AG08396 (cell line): ENCODE results near the gene RAD23B.

Experiments
- DNase-seq: peaks from one replicate; pipeline ENCODE4 v3.0.0; 2012; ENCODE audit warnings: low spot score, mixed read lengths

The RAD23B gene

GRCh38 chr9:107336718-107337360 is 53.8 kb downstream of the RAD23B start:
- peak; percentile 55 for DNase-seq

- DNase-seq = no peak
These were observed 54.9 kb downstream of the RAD23B start for GRCh38 chr9:107337676-107338590.

GRCh38 chr9:107338911-107339659 is 56.0 kb downstream of the RAD23B start:
- no peak for DNase-seq

GRCh38 chr9:107340920-107341632 is 58.0 kb downstream of the RAD23B start:
- DNase-seq = peak; percentile 74

GRCh38 chr9:107342476-107343161 is 59.5 kb downstream of the RAD23B start:
- DNase-seq = no peak

- DNase-seq = no peak
These were observed 62.2 kb downstream of the RAD23B start for GRCh38 chr9:107345327-107345726.

GRCh38 chr9:107348836-107349235 is 65.8 kb downstream of the RAD23B start:
- no peak for DNase-seq

- no peak for DNase-seq
These were observed 67.4 kb downstream of the RAD23B start for GRCh38 chr9:107350443-107350842.

- DNase-seq = no peak
These were observed 68.4 kb downstream of the RAD23B start for GRCh38 chr9:107351382-107352045.

- DNase-seq = no peak
These were observed 72.3 kb downstream of the RAD23B start for GRCh38 chr9:107355394-107355793.

- DNase-seq = no peak
These were observed 75.9 kb downstream of the RAD23B start for GRCh38 chr9:107358986-107359385.

GRCh38 chr9:107360098-107360497 is 77.0 kb downstream of the RAD23B start:
- DNase-seq = no peak

GRCh38 chr9:107361816-107362215 is 78.7 kb downstream of the RAD23B start:
- no peak for DNase-seq

- no peak for DNase-seq
These were observed 80.6 kb downstream of the RAD23B start for GRCh38 chr9:107363516-107364152.

- no peak for DNase-seq
These were observed 84.8 kb downstream of the RAD23B start for GRCh38 chr9:107367727-107368502.

- no peak for DNase-seq
These were observed 85.6 kb downstream of the RAD23B start for GRCh38 chr9:107368696-107369095.

- no peak for DNase-seq
These were observed 90.7 kb downstream of the RAD23B start for GRCh38 chr9:107373809-107374208.

- DNase-seq = no peak
These were observed 91.9 kb downstream of the RAD23B start for GRCh38 chr9:107375001-107375400.

- no peak for DNase-seq
These were observed 92.7 kb downstream of the RAD23B start for GRCh38 chr9:107375651-107376369.
